Measurements from ENCODE around the gene HSF5. TPM values are rescaled to one million over a fixed set of nuclear protein-coding genes. Genes with fewer than 3 reads are reported as not detected.

Gene HSF5
- total RNA-seq, 1 donor from 2014 or later = 0.05 TPM

- no peaks in the 10 kb centered on the region for H3K9me3 Mint-ChIP-seq
- peaks cover 18% of the 10 kb centered on the region for H3K36me3 Mint-ChIP-seq (ENCODE audit: low read depth)
- no peaks in the 10 kb centered on the region for H3K4me1 Mint-ChIP-seq
- H3K27ac Mint-ChIP-seq (ENCODE audit: unreplicated experiment) = no peak overlapping the region
- no peak for TF ChIP-seq CTCF (conservative IDR thresholded peaks at IDR 0.05)
- no peak overlapping the region for H3K4me3 Mint-ChIP-seq
- H3K27me3 Mint-ChIP-seq (ENCODE audit: low read depth) = no peaks in the 10 kb centered on the region
- DNase-seq (ENCODE audit: low read depth, low spot score) = no peak
These were observed 13.2 kb upstream of the HSF5 start for GRCh38 chr17:58501451-58501850.

GRCh38 chr17:58498177-58498828 lies 10.1 kb upstream of the HSF5 start:
- Mint-ChIP-seq H3K27ac (ENCODE audit: unreplicated experiment) (no peak overlapping the region), H3K27me3 (ENCODE audit: low read depth) (no peaks in the 10 kb centered on the region), H3K4me3 (no peak overlapping the region), H3K4me1 (no peaks in the 10 kb centered on the region), H3K36me3 (ENCODE audit: low read depth) (peaks cover 30% of the 10 kb centered on the region), H3K9me3 (no peaks in the 10 kb centered on the region)
- DNase-seq (ENCODE audit: low read depth, low spot score) = no peak
- TF ChIP-seq CTCF (conservative IDR thresholded peaks at IDR 0.05) = no peak

GRCh38 chr17:58493506-58493905 lies 5.3 kb upstream of the HSF5 start:
- no peak for TF ChIP-seq CTCF (conservative IDR thresholded peaks at IDR 0.05)
- Mint-ChIP-seq H3K4me1 (no peaks in the 10 kb centered on the region), H3K4me3 (no peak overlapping the region), H3K36me3 (ENCODE audit: low read depth) (peaks cover 49% of the 10 kb centered on the region), H3K27ac (ENCODE audit: unreplicated experiment) (no peak overlapping the region), H3K27me3 (ENCODE audit: low read depth) (no peaks in the 10 kb centered on the region), H3K9me3 (no peaks in the 10 kb centered on the region)
- no peak for DNase-seq (ENCODE audit: low read depth, low spot score)

GRCh38 chr17:58492238-58493121 lies 4.3 kb upstream of the HSF5 start:
- H3K4me3 Mint-ChIP-seq = no peak overlapping the region
- no peaks in the 10 kb centered on the region for H3K9me3 Mint-ChIP-seq
- TF ChIP-seq CTCF (conservative IDR thresholded peaks at IDR 0.05) = no peak
- DNase-seq (ENCODE audit: low read depth, low spot score) = no peak
- H3K36me3 Mint-ChIP-seq (ENCODE audit: low read depth) = peaks cover 46% of the 10 kb centered on the region
- no peaks in the 10 kb centered on the region for H3K27me3 Mint-ChIP-seq (ENCODE audit: low read depth)
- no peaks in the 10 kb centered on the region for H3K4me1 Mint-ChIP-seq
- H3K27ac Mint-ChIP-seq (ENCODE audit: unreplicated experiment) = no peak overlapping the region

GRCh38 chr17:58491510-58492045 lies 3.4 kb upstream of the HSF5 start:
- no peak for TF ChIP-seq CTCF (conservative IDR thresholded peaks at IDR 0.05)
- peaks cover 43% of the 10 kb centered on the region for H3K36me3 Mint-ChIP-seq (ENCODE audit: low read depth)
- H3K27me3 Mint-ChIP-seq (ENCODE audit: low read depth) = no peaks in the 10 kb centered on the region
- DNase-seq (ENCODE audit: low read depth, low spot score) = no peak
- H3K4me1 Mint-ChIP-seq = no peaks in the 10 kb centered on the region
- H3K27ac Mint-ChIP-seq (ENCODE audit: unreplicated experiment) = no peak overlapping the region
- no peak overlapping the region for H3K4me3 Mint-ChIP-seq
- H3K9me3 Mint-ChIP-seq = no peaks in the 10 kb centered on the region

Measured in neural crest cell (in vitro differentiated cells).